ENCODE measurements around the gene STAT5A.

The STAT5A gene

GRCh38 chr17:42274812-42275526 is 13.3 kb upstream of the STAT5A start:
- no peak for DNase-seq (ENCODE audit: low read depth)
- no peak for TF ChIP-seq CTCF (IDR thresholded peaks at IDR 0.05; ENCODE audit: low read depth, low read length, missing control alignments)
- H3K4me3 ChIP-seq (ENCODE audit: low read depth, low read length): peak overlapping the region; percentile 78

- DNase-seq (ENCODE audit: low read depth): no peak
- no peak for TF ChIP-seq CTCF (IDR thresholded peaks at IDR 0.05; ENCODE audit: low read depth, low read length, missing control alignments)
- peak overlapping the region; percentile 78 for H3K4me3 ChIP-seq (ENCODE audit: low read depth, low read length)
Measured at GRCh38 chr17:42275527-42276358, 12.6 kb upstream of the STAT5A start.

GRCh38 chr17:42276359-42276608 is 12.0 kb upstream of the STAT5A start, which contains the start of gene STAT5B:
TSS of gene STAT5B (minus strand) at chr17:42276391. CDS start at chr17:42232127, 44,264 bp downstream.
- H3K4me3 ChIP-seq (ENCODE audit: low read depth, low read length): peak within 1 kb of the TSS; percentile 78
- DNase-seq (ENCODE audit: low read depth): no peak
- no peak for TF ChIP-seq CTCF (IDR thresholded peaks at IDR 0.05; ENCODE audit: low read depth, low read length, missing control alignments)

GRCh38 chr17:42276609-42277341 is 11.5 kb upstream of the STAT5A start:
- no peak for TF ChIP-seq CTCF (IDR thresholded peaks at IDR 0.05; ENCODE audit: low read depth, low read length, missing control alignments)
- no peak for DNase-seq (ENCODE audit: low read depth)
- peak overlapping the region; percentile 78 for H3K4me3 ChIP-seq (ENCODE audit: low read depth, low read length)

GRCh38 chr17:42277342-42277712 is 11.0 kb upstream of the STAT5A start:
- no peak for TF ChIP-seq CTCF (IDR thresholded peaks at IDR 0.05; ENCODE audit: low read depth, low read length, missing control alignments)
- DNase-seq (ENCODE audit: low read depth): no peak
- H3K4me3 ChIP-seq (ENCODE audit: low read depth, low read length): no peak overlapping the region

GRCh38 chr17:42279776-42280630 is 8.3 kb upstream of the STAT5A start:
- no peak for DNase-seq (ENCODE audit: low read depth)
- H3K4me3 ChIP-seq (ENCODE audit: low read depth, low read length): no peak overlapping the region
- TF ChIP-seq CTCF (IDR thresholded peaks at IDR 0.05; ENCODE audit: low read depth, low read length, missing control alignments): no peak
